Measurements from ENCODE around the gene GOLGA1. TPM values are rescaled to one million over a fixed set of nuclear protein-coding genes. Genes with fewer than 3 reads are reported as not detected.
A peak's percentile ranks its signal among the peaks of the same experiment; 100 is the strongest.

GOLGA1 gene
- polyA plus RNA-seq, 1 of the 3 experiments (the other 2 are of a cell fraction) = 10.0 TPM

- TF ChIP-seq GABPA (IDR thresholded peaks at IDR 0.05; ENCODE audit: low read depth) (peak; percentile 67), SIN3A (IDR thresholded peaks at IDR 0.05; ENCODE audit: borderline replicate concordance, low read depth, low read length) (no peak), TAF1 (IDR thresholded peaks at IDR 0.05; ENCODE audit: borderline replicate concordance, low read depth, low read length) (no peak), TCF12 (IDR thresholded peaks at IDR 0.05) (peak; percentile 12; the same call in 1 of the 2 replicates), CHD2 (IDR thresholded peaks at IDR 0.05; ENCODE audit: low read length, partially characterized antibody) (peak; percentile 94), FOSL2 (IDR thresholded peaks at IDR 0.05; ENCODE audit: borderline replicate concordance, low read depth) (no peak)
- DNase-seq = no peak
- H4K20me1 ChIP-seq (ENCODE audit: insufficient read depth) = peaks cover 40% of the 10 kb centered on the region
- peaks cover 81% of the 10 kb centered on the region for H3K79me2 ChIP-seq (ENCODE audit: insufficient read depth)
- peak overlapping the region; percentile 72 to 90; a peak in 3 of 4 replicates for H3K27ac ChIP-seq (ENCODE audit: low read depth in 2 of 2, low read length in 1 of 2)
- H3K36me3 ChIP-seq (replicated peaks in 1 of 2; ENCODE audit: control insufficient read depth in 1 of 2, insufficient read depth in 2 of 2, low read length in 1 of 2) = peaks cover 12 to 26% of the 10 kb centered on the region in 2 experiments
- H3K4me3 ChIP-seq (ENCODE audit: low read depth in 2 of 2, low read length in 1 of 2) = peak overlapping the region; percentile 85 to 94
- peaks cover 8 to 24% of the 10 kb centered on the region in 2 experiments; a peak in 3 of 4 replicates for H3K4me1 ChIP-seq (ENCODE audit: control insufficient read depth in 1 of 2, insufficient read depth in 2 of 2, low read depth in 1 of 2, low read length in 1 of 2)
- H3K27me3 ChIP-seq (ENCODE audit: insufficient read depth) = no peaks in the 10 kb centered on the region
- peak overlapping the region; percentile 87 for H3K4me2 ChIP-seq
- H3K9me3 ChIP-seq = no peaks in the 10 kb centered on the region
- POLR2A ChIA-PET = interaction anchor here (0.7 to 1.2 kb wide), 3 partner anchors 9 to 371 kb away, joined by 3 read pairs; partner anchors contain the start of gene SCAI
- WGBS (ENCODE audit: low lambda C conversion rate) = 5% methylated on average over 12 of the region's 12 CpGs
- CTCF ChIA-PET = interaction anchor here (1.2 to 2.0 kb wide), 3 partner anchors 12 to 274 kb away, joined by 5 to 9 read pairs (median 5); partner anchors contain the start of genes SCAI and WDR38
- H3K9me2 ChIP-seq = no peaks in the 10 kb centered on the region
- peak overlapping the region; percentile 90 for H3K9ac ChIP-seq
- peaks cover 3% of the 10 kb centered on the region for H3F3A ChIP-seq (replicated peaks; ENCODE audit: insufficient read depth)
- H2AFZ ChIP-seq (ENCODE audit: low read depth) = no peak overlapping the region
These were observed 70.8 kb downstream of the GOLGA1 start for GRCh38 chr9:124869986-124870560.

DNA sequence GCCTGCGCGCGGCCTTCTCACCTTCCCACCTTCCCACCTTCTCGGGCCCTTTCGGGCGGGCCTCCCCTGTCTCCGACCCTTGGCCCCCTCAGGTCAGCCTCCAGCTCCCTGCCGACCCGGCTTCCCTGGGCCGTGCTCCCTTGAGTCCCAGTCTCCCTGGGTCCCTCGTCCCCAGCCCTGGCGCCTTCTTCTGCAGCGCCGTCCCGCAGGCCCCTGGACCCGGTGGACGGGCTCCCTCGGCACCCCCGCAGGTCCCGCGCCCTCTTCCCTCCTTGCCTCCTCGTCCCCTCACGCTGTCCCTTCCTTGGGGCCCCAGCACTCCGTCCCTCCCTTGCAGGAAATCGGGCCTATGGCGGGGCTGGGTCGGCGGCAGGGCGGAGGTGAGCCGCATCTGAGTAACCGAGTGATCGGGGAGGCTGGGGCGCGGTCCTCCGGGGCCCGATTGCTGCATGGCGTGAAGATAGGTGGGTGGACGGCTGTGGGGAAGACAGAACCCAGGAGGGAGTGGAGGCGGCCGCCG is 71.4 kb downstream of the GOLGA1 start:
- Histone ChIP-seq H3K9me3 (no peaks in the 10 kb centered on the region), H3K27me3 (ENCODE audit: insufficient read depth) (no peaks in the 10 kb centered on the region), H2AFZ (ENCODE audit: low read depth) (no peak overlapping the region), H4K20me1 (ENCODE audit: insufficient read depth) (peaks cover 40% of the 10 kb centered on the region), H3F3A (replicated peaks; ENCODE audit: insufficient read depth) (peaks cover 3% of the 10 kb centered on the region), H3K79me2 (ENCODE audit: insufficient read depth) (peaks cover 76% of the 10 kb centered on the region), H3K27ac (ENCODE audit: low read depth in 2 of 2, low read length in 1 of 2) (peak overlapping the region; percentile 72 to 90; a peak in 3 of 4 replicates), H3K4me3 (ENCODE audit: low read depth in 2 of 2, low read length in 1 of 2) (peak overlapping the region; percentile 85 to 94), H3K9ac (peak overlapping the region; percentile 90), H3K36me3 (replicated peaks in 1 of 2; ENCODE audit: control insufficient read depth in 1 of 2, insufficient read depth in 2 of 2, low read length in 1 of 2) (peaks cover 12 to 20% of the 10 kb centered on the region in 2 experiments), H3K4me2 (peak overlapping the region; percentile 87), H3K9me2 (no peaks in the 10 kb centered on the region), H3K4me1 (ENCODE audit: control insufficient read depth in 1 of 2, insufficient read depth in 2 of 2, low read depth in 1 of 2, low read length in 1 of 2) (peaks cover 8 to 24% of the 10 kb centered on the region in 2 experiments; a peak in 3 of 4 replicates)
- ChIA-PET CTCF (interaction anchor here (0.7 to 2.0 kb wide), 6 partner anchors 8 to 274 kb away, joined by 3 to 9 read pairs (median 4); partner anchors contain the start of genes SCAI and WDR38), POLR2A (interaction anchor here (1.0 kb wide), 1 partner anchor 274 kb away, joined by 3 read pairs; the partner anchor contains the start of gene SCAI)
- no peak for TF ChIP-seq MXI1 (IDR thresholded peaks at IDR 0.05; ENCODE audit: low read depth, low read length)
- no peak for TF ChIP-seq FOXJ3 (CRISPR knock-in tag; IDR thresholded peaks at IDR 0.05)
- no peak for TF ChIP-seq USF2 (IDR thresholded peaks at IDR 0.05; ENCODE audit: borderline replicate concordance, low read depth, low read length)
- TF ChIP-seq TCF12 (IDR thresholded peaks at IDR 0.05) = no peak
- TF ChIP-seq RXRA (IDR thresholded peaks at IDR 0.05; ENCODE audit: borderline replicate concordance, low read depth) = no peak
- TF ChIP-seq CHD2 (IDR thresholded peaks at IDR 0.05; ENCODE audit: low read length, partially characterized antibody) = no peak
- no peak for TF ChIP-seq GABPA (IDR thresholded peaks at IDR 0.05; ENCODE audit: low read depth)
- no peak for TF ChIP-seq MEF2A (IDR thresholded peaks at IDR 0.05; ENCODE audit: borderline replicate concordance, low read depth)
- TF ChIP-seq SIN3A (IDR thresholded peaks at IDR 0.05; ENCODE audit: borderline replicate concordance, low read depth, low read length) = no peak
- no peak for TF ChIP-seq RFX5 (IDR thresholded peaks at IDR 0.05; ENCODE audit: low read length)
- TF ChIP-seq, protein P1, sequence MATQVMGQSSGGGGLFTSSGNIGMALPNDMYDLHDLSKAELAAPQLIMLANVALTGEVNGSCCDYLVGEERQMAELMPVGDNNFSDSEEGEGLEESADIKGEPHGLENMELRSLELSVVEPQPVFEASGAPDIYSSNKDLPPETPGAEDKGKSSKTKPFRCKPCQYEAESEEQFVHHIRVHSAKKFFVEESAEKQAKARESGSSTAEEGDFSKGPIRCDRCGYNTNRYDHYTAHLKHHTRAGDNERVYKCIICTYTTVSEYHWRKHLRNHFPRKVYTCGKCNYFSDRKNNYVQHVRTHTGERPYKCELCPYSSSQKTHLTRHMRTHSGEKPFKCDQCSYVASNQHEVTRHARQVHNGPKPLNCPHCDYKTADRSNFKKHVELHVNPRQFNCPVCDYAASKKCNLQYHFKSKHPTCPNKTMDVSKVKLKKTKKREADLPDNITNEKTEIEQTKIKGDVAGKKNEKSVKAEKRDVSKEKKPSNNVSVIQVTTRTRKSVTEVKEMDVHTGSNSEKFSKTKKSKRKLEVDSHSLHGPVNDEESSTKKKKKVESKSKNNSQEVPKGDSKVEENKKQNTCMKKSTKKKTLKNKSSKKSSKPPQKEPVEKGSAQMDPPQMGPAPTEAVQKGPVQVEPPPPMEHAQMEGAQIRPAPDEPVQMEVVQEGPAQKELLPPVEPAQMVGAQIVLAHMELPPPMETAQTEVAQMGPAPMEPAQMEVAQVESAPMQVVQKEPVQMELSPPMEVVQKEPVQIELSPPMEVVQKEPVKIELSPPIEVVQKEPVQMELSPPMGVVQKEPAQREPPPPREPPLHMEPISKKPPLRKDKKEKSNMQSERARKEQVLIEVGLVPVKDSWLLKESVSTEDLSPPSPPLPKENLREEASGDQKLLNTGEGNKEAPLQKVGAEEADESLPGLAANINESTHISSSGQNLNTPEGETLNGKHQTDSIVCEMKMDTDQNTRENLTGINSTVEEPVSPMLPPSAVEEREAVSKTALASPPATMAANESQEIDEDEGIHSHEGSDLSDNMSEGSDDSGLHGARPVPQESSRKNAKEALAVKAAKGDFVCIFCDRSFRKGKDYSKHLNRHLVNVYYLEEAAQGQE (IDR thresholded peaks at IDR 0.05; ENCODE audit: low read depth, low read length) = no peak
- no peak for TF ChIP-seq CTCF (IDR thresholded peaks at IDR 0.05)
- no peak for TF ChIP-seq IRF3 (IDR thresholded peaks at IDR 0.05; ENCODE audit: low read depth, low read length)
- TF ChIP-seq SMC3 (IDR thresholded peaks at IDR 0.05; ENCODE audit: low read depth, low read length) = no peak
- no peak for TF ChIP-seq YY1 (IDR thresholded peaks at IDR 0.05; ENCODE audit: low read depth)
- 2% methylated on average over 36 of the region's 41 CpGs for WGBS (ENCODE audit: low lambda C conversion rate)
- DNase-seq = peak; percentile 68
